Ammon's horn (tissue), 1 donor: ENCODE results near the gene PNPLA1.

Experiments
- DNase-seq: peaks from one replicate; pipeline ENCODE4 v3.0.0-alpha.2; 2016; ENCODE audit warnings: low spot score

Gene PNPLA1

DNA sequence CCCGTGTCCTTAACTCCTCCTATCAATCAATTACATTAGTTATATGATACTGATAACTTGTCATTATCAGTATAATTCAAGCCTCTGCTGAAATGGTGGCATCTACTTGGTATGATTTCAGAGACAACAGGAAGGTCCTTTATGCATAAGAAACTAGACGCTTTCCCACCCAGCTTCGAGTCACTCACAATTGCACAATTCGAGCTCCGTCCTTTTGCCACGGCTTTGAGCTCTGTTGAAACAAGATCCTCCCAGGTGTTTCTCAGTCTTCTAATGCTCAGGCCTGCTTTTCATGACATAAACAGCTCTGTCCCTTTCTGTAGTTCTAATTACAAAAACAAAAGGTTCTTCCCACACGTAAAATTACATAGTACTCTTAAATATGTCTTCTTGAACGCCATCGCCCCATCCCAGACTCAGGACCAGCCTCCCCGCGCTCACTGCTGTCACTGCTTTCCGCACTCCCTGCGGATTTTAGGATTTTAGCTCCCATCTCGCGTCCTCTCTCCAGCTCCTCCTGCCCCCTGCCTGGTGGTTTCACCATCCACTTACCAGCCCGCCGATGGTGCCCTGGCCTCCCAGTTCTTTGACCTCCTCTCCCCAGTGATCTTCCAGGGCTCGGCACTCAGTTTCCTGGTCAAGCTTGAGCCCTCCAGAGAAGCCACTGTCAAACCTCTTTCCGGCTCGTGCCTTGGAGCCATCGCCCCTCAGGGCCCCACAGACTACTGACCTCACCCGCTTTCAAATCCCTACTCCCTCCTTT, 23.2 kb upstream of the PNPLA1 start:
- DNase-seq: no peak

DNA sequence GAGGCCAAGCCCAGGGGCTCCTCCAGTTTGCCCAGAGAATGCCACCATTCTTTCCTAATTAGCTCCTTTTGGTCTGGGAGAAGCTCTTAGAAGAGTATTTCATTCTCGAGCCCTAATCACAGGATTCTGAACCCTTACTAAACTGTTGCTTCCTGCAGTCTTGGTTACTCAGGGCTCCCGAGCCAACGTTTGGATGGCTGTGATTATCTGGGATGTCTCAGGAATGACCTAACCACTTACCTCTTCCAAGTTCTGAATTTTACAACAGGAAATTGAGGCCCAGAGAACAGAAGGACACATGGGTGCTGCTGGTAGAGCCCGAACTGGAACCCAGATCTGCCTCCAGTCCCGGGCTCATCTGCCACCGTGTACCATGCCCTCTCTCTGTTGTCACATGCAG, 22.2 kb upstream of the PNPLA1 start:
- no peak for DNase-seq

DNA sequence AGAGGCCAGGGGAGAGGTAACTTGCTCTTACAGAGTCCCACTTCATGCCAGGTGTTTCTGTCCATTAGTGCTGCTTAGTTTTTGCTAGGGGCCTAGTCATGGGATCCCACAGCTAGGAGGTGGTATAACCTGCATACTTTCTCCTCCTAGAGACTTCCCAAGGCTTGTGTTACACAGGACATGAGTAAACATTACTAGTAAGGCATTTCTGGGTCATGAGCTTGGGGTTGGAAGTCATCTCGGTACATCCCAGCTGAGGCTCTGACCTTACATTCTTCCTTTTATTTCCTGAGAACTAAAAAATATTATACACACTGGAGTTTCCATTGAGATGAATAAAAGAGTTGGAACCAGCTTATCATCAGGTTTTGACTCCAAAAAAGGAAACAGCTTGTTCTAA, 20.9 kb upstream of the PNPLA1 start:
- DNase-seq: no peak

DNA sequence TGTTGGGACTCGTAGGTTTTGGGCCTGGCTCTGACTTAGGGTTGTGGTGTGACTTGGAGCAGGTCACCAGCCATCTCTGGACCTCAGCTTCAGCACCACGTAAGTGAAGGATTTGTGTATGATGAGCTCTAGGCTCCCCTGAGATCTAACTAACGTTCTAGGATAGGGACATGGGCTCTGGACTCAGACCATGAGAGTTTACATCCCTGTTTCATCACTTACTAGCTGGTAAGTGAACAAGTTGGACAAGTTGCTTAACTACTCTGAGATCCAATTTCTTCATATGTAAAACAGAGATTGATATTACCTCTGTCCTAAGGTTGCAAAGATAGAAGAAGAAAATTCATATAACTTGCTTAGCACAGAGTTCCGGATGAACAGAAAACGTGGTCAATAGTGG, 20.3 kb upstream of the PNPLA1 start:
- no peak for DNase-seq

DNA sequence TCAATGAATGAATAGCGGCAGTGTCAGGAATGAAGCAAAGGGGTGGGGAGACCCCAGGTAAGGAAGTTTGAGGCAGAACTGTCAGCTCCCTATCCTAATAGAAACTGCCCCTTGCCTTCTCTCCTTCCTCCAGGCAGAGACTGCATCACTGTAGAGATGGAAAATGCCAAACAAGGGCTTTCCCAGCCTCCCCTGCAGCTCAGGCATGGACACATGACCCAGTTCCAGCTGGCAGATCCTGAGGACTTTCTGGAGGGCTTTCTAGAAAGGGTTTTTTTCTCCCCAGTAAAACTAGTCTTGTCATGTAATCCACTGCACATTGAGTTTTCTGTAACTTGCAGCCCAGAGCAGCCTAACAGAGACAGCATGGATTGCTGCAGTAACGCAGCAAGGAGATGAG, 17.9 kb upstream of the PNPLA1 start:
- no peak for DNase-seq

DNA sequence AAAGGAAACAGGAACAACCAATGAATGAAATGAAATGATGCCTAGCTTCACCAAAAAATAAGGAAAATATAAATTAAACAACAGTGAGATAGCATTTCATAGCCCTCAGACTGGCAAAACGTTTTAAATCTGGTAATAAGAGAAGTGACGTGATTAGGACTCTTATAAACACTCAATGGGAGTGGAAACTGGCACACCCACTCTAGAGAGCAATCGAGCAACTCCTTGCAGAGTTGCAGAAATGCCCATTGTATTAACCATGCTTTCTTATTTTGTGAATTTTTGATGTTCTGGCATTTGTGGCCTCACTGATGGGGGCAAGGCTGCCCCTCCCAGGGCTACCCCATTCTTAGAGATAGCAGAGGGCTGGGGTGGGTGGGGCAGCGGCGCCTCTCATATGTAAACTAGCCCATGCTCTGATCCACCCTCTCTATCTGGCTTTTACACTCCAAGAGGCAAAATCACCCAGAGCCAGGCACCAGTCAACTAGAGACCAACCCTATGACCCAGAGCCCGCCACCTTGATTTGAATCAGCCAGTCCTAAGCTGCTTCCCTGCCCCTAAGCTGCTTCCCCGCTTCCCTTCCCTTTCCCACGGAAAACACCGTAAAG, 6.4 kb upstream of the PNPLA1 start:
- no peak for DNase-seq

DNA sequence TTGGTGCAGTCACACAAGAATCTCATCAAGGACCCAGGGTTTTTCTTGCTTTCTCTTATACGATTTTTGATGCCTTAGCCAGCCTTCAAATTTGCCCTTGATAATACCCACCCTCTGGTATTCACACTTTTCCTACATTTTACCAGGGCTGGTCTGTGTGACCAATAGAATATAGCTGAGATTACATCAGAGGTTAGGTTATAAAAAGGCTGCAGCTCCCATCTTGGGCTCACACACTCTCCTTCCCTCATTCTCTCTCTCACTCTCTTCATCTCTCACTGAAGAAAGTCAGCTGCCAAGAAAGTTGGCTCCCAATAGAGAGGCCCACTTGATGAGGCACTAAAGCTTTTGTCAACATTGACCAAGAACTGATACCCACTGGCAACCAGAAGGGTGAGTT, 4.1 kb upstream of the PNPLA1 start:
- DNase-seq: no peak

DNA sequence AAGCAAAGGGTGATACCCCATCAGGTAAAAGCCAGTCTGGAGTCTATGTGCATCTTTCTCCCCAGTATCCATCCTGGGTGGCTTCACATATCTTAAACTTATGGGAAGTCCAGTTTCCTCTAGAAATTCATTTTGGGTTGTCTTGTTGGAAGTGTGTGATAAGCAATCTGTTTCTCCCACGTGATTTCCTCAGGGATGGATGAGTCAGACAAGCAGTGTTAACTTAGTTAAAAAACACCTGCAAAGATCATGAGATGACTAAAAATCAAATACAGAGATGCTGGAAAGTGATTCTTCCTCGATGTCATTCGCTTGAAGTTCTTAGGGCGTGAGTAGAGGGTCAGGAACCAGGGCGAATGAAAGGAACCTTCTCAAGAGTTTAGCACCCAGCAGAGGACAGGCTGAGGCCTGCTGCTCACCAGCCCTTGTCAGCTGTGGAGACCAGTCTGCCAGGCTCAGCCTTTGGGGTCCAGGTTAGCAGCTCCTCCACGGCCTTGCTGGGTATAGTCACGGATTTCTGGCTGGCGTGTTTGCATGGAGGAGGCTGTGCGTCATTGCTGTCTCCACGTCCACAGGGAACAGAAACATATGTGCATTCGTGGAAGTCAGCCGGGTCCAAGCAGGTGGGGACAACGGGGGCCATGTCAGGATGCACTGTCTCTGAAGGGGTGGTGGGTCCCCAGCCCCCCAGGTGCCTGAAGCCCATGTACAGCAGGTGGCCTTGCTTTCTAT, 2.8 kb upstream of the PNPLA1 start:
- peak; percentile 17 for DNase-seq

DNA sequence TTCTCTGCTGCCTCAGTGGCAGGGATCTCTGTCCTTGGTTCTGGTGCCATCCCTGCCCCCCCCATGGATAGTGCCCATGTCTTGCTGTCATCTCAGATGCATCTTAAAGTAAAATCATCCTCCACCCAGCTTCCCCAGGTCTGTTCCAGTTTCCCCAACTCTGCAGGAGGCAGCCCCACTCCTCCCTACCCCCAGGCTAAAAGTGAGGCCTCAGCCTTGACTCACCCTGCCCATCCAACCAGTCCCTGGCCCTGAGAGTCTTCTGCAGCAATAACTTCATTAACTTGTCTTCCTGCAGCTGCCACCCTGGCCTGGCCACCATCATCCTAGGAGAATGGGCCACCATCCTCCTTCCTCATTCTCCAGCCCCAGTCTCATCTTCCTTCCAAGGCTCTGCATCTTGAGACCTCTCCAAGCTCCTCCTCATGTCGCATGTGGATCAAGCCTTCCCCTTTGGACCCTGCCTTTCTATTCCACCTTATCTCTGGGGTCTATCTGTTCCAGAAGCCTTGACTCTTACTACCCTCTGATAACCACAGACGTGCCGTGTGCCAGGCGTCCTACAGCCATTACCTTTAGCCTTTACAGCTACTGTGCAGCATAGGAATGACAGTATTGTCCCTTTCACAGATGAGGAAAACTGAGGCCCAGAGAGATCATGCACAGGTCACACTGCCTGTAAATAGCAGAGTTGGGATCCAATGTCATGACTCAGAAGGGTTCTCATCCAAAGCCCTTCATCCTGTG, 2.0 kb upstream of the PNPLA1 start:
- DNase-seq: no peak

DNA sequence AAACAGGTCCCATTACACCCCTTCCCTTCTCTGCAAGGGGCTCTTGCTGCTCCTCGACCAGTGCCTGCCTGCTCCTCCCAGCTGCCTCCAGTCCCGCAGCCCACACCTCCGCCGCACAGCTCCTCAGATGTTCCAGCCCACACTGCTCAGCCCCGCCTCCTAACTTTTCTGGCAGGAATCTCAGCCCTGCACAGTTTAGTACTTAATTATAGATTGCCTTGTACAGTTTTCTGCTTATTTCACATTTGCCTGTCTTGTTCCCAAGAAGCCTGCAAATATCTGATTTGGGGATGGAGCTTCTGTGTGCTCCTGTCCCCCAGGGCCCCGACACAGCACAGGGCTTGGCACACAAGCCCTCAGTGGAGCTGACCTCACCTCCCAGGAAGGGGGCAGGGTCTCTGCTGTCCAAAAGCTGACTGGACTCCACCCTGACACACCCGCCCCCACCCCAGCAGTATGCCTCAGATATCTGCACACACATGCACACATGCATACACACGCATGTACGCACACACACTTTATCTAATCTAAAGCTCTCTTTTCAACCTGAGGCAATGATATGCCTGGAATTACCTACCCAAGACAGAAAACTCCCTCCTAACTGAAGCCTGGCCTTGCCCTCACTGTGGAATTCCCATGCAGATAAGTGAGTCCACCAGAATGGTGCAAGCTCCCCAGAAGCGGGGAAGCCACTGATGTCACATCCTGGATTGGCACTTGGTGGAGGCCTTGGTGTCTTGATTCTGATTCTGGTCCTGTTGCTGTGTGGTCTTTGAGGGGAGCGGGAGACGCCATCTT, 1.2 kb upstream of the PNPLA1 start:
- peak; percentile 66 for DNase-seq

DNA sequence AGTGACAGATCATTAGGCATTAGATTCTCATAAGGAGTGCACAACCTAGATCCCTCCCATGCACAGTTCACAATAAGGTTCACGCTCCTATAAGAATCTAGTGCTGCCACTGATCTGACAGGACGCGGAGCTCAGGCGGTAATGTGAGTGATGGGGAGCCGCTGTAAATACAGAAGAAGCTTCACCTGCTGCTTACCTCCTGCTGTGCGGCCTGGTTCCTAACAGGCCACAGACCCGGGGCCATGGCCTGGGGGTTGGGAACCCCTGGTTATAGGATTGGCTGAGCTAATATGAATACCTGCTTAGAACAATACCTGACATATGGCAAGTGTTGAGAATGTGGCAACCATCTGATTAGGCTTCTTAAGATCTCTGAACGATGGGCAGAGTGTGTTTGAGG, 2.4 kb downstream of the PNPLA1 start:
- no peak for DNase-seq

DNA sequence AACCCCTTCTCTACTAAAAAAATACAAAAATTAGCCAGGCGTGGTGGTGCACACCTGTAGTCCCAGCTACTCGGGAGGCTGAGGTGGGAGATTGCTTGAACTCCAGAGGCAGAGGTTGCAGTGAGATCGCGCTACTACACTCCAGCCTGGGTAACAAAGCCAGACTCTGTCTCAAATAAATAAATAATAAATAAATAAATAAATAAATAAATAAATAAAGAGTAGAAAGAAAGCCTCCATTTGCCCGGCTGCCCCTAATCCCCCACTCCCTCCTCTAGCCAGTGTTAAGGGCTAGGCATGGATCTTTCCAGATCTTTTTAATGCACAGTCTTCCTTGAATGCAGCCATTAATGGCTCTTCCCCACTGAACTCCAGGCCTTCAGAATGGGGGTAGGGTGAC, 3.2 kb downstream of the PNPLA1 start:
- no peak for DNase-seq

DNA sequence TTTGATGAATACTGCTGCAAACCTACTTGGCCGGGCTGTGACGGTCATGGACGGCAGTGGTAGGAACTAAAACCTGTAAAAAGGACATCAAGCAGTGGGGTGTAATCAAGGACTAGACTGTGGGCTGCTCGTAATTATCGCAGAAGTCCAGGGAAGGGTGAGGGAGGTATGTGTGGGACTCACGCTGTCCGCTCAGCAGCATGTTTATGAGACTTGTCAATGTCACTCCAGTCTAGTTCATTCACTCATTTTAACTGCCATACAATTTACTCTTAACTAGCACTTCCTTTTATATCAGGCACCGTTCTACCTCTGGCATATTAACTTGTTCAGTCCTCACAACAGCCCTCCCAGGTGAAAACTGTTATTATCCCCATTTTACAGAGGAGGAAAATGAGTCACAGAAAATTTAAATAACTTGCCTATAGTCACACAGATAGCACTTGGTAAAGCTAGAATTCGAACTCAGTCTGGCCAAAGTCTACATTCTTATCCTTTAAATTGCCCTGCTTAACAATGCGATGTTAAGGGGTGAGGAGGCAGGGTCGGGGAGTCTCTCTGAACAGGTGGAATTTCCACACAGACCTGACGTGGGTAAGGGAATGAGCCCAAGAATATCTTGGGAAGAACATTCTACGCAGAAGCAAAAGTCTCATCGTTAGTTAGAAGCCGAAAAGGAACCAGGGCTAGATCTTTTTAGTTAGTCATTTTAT, 4.1 kb downstream of the PNPLA1 start:
- no peak for DNase-seq

DNA sequence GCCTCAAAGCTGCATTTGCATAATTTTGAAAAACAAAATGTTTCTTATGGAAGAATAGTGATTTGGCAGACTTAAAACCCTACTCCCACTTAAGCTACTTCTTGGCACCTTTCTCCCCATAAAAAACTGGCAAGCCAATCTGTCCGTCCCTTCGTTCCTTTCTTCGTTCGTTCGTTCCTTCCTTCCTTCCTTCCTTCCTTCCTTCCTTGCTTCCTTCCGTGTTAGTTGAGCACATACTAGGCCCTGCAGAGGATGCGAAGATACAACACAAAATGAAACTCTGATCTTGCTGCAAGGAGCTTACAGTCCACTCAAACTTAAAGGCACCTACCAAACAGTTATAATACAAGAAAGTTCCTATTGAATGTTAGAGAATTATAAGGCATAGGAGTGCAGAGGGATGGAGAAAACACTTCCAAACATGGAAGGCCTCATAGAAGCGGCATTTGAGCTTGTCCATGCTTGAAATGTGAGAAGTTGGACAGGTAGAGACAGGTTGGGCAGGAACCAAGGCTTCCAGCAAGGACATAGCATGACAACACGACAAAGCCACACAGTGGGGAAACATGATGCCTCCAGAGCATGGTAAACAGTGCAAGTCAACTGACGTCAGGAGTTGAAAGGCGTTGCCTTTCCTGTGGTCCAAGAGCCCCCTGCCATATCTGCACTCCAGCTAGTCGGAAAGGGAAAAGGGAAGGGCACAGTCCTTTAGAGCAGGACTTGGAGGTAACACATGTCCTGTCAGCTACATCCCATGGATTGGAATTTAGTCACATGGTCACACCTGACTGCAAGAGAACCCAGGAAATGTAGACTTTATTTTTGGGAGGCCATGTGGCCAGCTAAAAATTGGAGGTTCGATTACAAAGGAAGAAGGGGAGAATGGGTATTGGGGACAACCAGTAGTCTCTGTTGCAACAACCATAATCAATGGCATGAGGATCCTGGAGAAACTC, 7.0 kb downstream of the PNPLA1 start:
- no peak for DNase-seq

DNA sequence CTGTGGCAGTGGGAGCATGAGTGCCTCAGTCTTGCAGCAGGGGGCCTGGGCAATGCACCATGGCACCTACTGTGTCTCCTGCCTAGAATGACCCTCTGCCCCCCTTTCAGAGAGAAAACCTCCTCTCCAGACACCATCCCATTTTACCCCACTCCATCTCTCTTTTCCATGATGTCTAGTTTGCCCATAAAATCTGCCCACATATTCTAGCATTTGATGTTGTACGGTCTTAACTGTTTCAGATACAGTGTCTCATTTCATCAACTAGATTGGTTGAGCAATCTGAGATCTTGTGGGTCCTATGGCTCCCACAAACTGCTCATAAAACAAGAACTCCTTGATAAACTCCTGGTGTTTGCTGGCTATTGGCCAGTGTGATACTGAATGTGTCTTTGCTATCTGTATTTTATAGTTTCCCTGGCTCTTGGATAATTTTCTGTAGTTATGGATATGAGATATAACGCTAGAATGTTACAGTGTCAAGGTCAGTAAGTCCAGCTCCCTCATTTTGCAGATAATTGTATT, 8.1 kb downstream of the PNPLA1 start:
- no peak for DNase-seq

DNA sequence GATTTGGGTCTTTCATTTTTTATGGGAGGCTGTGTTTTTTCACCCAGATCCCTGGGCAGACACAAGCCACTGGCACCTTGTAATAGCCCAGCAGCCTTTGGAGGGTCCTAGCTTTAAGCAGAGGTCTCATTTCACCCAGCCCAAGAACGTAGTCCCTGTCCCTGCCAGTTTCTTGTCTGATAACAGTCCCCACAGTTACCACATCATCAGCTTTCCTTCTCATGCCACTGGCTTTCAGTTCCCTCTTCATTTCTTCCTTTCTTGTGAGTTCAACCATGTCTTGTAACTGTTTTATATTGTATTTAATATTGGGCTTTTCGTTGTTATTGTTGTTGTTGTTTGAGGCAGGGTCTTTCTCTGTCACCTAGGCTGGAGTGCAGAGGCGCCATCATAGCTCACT, 10.6 kb downstream of the PNPLA1 start:
- no peak for DNase-seq

DNA sequence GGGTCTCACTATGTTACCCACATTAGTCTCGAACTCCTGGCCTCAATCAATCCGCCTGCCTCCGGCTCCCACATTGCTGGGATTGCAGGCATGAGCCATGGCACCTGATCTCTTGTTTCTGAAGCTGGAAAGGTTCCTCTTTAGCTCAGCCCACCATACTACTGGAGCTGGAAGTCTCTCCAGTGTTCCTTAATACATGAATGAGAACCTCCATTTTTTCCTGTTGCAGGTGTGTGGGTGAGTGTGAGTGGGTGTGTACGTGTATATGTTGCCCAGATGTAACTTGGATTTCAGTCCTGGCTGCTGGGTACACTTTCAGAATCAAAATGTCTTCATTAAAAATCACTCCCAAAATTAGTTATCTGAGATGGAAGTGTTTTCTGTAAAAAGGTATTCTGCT, 11.1 kb downstream of the PNPLA1 start:
- DNase-seq: no peak

DNA sequence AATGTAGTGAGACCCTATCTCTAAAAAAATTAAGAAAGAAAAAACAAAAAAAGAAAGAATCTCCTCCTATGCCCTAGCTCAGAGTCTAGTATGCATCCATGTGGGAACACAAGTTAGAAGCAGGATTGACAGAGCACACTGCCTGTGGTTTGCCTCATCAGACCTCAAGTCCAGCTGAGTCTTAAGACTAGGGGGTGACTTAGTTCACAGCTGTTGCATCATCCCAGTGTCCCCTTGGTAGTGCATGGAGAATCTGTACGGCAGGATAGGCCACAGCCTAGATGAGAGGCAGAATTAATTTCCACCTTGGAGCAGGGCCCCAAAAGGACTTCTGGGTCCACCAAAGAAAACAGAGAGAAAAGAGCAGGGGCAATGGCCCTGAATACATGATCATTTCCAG, 13.7 kb downstream of the PNPLA1 start:
- DNase-seq: no peak

DNA sequence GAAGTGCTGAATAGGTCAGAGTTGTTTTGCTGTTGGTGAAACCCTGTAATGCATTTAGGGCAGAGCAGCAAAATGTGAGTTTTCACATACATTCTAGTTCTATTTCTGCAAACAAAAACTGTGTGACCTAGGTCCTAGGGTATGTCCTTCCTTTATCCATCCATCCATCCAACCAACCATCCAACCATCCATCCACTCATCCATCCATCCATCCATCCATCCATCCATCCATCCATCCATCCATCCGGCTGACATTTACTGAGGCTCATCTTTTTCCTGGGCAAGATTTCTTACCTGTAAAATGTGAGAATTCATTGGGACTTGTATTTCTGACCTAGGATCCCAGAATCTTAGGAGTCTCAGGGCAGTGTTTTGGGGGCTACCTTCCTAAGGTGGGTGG, 14.5 kb downstream of the PNPLA1 start:
- no peak for DNase-seq

DNA sequence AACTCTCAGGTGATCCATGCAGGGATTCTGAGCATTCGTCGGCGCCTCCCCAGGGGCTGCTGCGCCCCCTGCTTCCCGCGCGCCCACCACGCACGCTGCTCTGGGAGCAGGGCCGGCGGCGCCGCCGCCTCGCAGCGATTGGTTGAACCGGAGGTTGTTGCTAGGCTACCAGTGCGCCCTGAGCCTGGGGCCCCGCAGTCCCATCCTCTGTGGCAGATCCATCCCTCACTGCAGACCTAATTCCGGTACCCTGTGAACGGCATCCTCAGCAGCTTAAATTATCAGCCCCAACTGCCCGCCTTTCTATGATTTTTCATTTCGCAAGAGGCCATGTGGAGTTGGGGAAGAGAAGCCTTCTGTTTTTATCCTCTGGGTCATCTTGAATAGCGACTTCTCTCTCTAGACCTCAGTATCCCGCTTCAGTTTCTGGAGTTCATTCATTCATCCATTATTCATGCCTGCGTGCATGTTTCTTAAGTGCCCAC, 15.4 kb downstream of the PNPLA1 start:
- peak; percentile 60 for DNase-seq
